AG09309 (cell line): ENCODE data around the gene ACTRT3.
A peak's percentile ranks its signal among the peaks of the same experiment; 100 is the strongest.
"Not testable (repeated sequence)": the region's sequence is repeated elsewhere in the genome, so short reads cannot be mapped to it uniquely, and the experiment has no call there.

Experiments used
- DNase-seq: peaks from one replicate; pipeline ENCODE4 v3.0.0-alpha.2; 2010; ENCODE audit warnings: low read depth
- H3K4me3 ChIP-seq: 2 replicates; pipeline ENCODE4 v1.5.1; 2011; ENCODE audit warnings: mild to moderate bottlenecking, low read depth, low read length, moderate library complexity; ENCODE audit not compliant: control insufficient read depth
- CTCF ChIP-seq: IDR thresholded peaks from 2 replicates; pipeline ENCODE4 v1.5.1; 2011; ENCODE audit warnings: mild to moderate bottlenecking, low read depth, low read length, inconsistent platforms; ENCODE audit not compliant: insufficient read depth, control insufficient read depth; ENCODE audit errors: missing control alignments

ACTRT3 gene

GRCh38 chr3:169748670-169749069, 20.7 kb downstream of the ACTRT3 start:
- no peak overlapping the region for H3K4me3 ChIP-seq
- TF ChIP-seq CTCF, result no peak
- no peak for DNase-seq

GRCh38 chr3:169746924-169747323, 22.4 kb downstream of the ACTRT3 start:
- H3K4me3 ChIP-seq, result no peak overlapping the region
- no peak for DNase-seq
- TF ChIP-seq CTCF, result no peak

- TF ChIP-seq CTCF, result peak; percentile 37
- no peak for DNase-seq
- no peak overlapping the region for H3K4me3 ChIP-seq
These were observed 24.9 kb downstream of the ACTRT3 start for GRCh38 chr3:169744366-169745054.

GRCh38 chr3:169739067-169739466, 30.3 kb downstream of the ACTRT3 start:
- H3K4me3 ChIP-seq, result no peak overlapping the region
- TF ChIP-seq CTCF, result no peak
- no peak for DNase-seq

GRCh38 chr3:169731857-169732256, 37.5 kb downstream of the ACTRT3 start:
- not testable (repeated sequence) for H3K4me3 ChIP-seq, DNase-seq

GRCh38 chr3:169722724-169723123, 46.6 kb downstream of the ACTRT3 start:
- no peak overlapping the region for H3K4me3 ChIP-seq
- DNase-seq, result no peak
- no peak for TF ChIP-seq CTCF

- not testable (repeated sequence) for H3K4me3 ChIP-seq, DNase-seq
These were observed 50.9 kb downstream of the ACTRT3 start for GRCh38 chr3:169718415-169718814.
